Measurements from ENCODE around the gene BABAM2.

- TF ChIP-seq MYNN (tag by site-specific recombination; IDR thresholded peaks at IDR 0.05; ENCODE audit: borderline replicate concordance) (no peak), ZNF366 (tag by site-specific recombination; conservative IDR thresholded peaks at IDR 0.05) (no peak), CTCF (tag by site-specific recombination; IDR thresholded peaks at IDR 0.05) (no peak), ZNF670 (tag by site-specific recombination; IDR thresholded peaks at IDR 0.05; ENCODE audit: low read depth) (no peak)
- TF ChIP-seq, protein P1, sequence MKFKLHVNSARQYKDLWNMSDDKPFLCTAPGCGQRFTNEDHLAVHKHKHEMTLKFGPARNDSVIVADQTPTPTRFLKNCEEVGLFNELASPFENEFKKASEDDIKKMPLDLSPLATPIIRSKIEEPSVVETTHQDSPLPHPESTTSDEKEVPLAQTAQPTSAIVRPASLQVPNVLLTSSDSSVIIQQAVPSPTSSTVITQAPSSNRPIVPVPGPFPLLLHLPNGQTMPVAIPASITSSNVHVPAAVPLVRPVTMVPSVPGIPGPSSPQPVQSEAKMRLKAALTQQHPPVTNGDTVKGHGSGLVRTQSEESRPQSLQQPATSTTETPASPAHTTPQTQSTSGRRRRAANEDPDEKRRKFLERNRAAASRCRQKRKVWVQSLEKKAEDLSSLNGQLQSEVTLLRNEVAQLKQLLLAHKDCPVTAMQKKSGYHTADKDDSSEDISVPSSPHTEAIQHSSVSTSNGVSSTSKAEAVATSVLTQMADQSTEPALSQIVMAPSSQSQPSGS (tag by site-specific recombination; IDR thresholded peaks at IDR 0.05; ENCODE audit: low read depth), result no peak
These were observed 335.0 kb downstream of the BABAM2 start for GRCh38 chr2:28225473-28226080.
